ENCODE data around the gene MB.

DNA sequence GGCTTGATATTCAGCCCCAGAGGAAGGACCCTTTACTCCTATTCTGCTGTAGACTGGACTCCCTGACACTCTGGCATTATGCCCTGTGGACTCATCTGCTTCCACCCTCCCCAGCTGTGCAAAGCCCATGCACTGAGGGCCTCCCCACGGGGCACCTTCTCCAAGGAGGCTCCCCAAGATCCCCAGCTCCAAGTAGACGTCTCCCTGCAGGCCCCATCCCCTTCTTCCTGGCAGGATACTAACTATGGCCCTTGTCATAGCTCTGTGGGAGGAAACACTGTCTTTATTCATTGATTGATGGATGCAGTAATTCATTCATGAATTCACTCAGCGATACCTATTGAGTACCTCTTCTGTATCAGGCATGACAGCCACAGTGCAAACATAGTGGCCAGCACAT lies 15.8 kb upstream of the MB start:
- TF ChIP-seq TAF1 (IDR thresholded peaks at IDR 0.05; ENCODE audit: low read depth, low read length): no peak
- TF ChIP-seq POLR2A (IDR thresholded peaks at IDR 0.05; ENCODE audit: low read depth, low read length): no peak

Data from GM12891 (cell line).